Stimulated activated CD8-positive, alpha-beta memory T cell treated with anti-CD3 and anti-CD28 coated beads, Interleukin-12 subunit alpha, Interleukin-12 subunit beta, amount 100 ng/mL, for 24 hours (primary cell): ENCODE measurements around the gene SLC15A3.
"Not testable (repeated sequence)": the region's sequence is repeated elsewhere in the genome, so short reads cannot be mapped to it uniquely, and the experiment has no call there.

Experiments used
- DNase-seq: peaks from one replicate; pipeline ENCODE4 v3.0.0-alpha.2; 2020; ENCODE audit errors: extremely low read depth

Gene SLC15A3

DNA sequence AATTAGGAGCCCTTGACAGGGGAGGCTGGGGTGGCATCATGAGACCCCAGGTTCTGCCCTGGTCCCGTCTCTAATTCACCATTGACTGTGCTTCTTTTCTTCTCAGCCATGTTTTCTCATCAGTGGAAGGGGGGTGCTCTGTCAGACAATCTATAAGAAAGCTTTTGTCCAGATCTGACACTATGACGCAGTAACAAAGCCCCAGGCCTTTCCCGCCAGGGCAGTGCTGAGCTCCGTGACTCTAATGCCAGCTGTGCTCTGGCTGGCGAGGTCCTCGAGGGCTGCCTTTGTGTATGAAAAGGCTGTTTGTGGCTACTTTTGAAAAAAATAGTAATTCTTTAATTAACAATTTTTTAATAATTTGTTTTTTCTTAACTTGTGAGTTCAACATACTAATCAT, 22.8 kb upstream of the SLC15A3 start:
- DNase-seq = no peak

GRCh38 chr11:60974316-60974715, 22.3 kb upstream of the SLC15A3 start:
- DNase-seq = not testable (repeated sequence)

GRCh38 chr11:60973699-60974098, 21.7 kb upstream of the SLC15A3 start:
- DNase-seq = no peak

DNA sequence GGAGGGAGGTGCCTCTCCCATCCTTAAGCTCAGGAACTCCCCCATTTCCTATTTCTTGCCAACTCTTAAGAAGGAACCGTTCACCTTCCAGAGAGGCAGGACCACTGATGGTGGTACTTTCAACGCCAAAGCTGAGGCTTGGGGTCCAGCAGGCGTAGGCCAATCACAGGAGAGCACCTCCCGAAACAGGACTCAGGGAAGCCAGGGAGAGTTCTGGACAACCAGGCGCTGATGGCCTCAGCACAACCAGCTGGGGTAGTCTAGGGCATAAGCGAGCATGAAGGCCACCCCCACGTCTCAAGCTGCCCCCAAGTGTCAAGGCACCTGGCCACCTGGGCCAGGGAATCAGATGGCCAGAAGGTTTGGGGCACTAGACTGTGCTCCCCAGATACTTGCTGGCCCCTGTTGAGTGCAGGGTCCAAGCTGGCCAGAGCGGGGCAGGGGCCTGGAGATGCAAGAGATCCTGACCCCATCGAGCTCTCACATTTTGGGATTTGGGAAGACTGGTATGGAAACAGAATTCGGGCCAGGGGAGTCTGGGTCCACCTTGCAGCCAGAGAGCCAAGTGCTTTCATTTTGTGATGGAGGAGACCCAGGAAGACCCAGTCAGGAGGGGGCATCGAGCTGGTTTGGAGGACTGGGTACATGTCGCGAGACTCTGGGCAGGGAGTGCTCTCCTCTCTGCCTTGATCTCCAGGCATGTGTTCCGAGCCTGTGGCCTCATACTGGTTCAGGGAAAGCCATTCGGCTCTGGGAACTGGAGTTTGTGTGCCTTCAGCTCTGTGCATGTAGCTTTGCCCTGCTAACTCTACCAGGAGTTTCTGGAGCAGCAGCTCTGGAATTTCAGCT, 20.4 kb upstream of the SLC15A3 start:
- DNase-seq = no peak

GRCh38 chr11:60971520-60971919, 19.5 kb upstream of the SLC15A3 start, which contains the start of gene CD6:
Gene CD6, plus strand, starts transcription at chr11:60971680. Its CDS starts 186 bp downstream, at chr11:60971866.
- DNase-seq = no peak

DNA sequence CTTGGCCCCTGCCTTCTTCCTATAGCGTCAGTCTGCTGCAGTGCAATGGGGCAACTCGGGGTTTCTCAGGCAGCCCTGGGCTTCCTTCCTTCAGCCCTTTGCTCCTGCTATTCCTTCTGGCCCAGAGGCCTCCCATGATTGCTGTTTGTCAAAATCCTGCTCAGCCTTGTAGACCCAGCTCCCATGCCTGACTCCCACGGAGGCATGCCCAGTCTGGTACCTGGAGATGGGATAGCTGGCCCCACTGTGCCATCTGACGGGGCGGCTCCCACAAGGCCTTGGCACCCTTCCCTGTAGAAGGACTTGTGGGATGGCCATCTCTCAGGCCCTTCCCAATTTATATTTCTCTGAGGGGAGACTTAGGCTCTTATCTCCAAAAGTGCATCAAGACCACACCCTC, 18.9 kb upstream of the SLC15A3 start:
- no peak for DNase-seq

DNA sequence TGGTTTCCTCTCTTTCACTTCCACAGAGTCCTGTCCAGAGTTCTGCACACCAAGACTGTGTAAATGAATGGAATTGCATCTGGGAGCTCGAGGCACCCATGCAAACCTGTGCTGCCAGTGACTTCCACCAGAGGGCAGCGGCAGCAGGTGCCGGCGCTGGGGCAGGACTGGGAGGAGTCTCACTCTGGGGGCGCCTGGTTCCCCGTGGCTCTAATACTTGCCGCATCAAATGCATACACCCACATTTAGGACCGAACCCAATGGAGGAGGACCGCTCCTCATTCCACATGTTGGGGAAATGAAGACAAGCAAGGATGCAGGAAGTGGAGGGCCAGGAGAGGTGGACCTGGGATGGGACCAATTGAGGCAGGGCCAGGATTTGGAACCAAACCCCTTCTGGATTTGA, 18.4 kb upstream of the SLC15A3 start:
- no peak for DNase-seq

GRCh38 chr11:60968223-60968622, 16.2 kb upstream of the SLC15A3 start:
- no peak for DNase-seq

GRCh38 chr11:60966890-60967289, 14.9 kb upstream of the SLC15A3 start:
- DNase-seq = no peak

DNA sequence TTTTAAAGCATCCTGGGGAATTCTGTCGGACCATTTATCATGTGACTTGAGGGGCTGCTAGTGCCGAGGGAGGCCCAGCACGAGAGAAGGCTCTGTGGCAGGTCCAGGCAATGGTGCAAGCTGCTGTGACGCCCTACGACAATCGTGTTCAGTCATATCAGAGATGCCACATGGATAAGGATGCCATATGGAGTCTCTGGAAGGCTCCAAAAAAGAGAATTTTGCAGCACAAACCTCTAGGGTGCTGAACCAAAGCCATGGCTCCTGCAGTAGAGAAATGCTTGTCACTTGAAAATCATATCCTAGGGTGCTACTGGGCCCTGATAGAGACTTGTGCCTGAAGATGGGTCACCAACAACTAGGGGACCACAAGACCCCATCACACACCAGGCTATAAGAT, 12.8 kb upstream of the SLC15A3 start:
- no peak for DNase-seq

- no peak for DNase-seq
Measured at GRCh38 chr11:60960405-60960804, 8.4 kb upstream of the SLC15A3 start.

GRCh38 chr11:60959431-60959830, 7.5 kb upstream of the SLC15A3 start:
- DNase-seq = no peak

DNA sequence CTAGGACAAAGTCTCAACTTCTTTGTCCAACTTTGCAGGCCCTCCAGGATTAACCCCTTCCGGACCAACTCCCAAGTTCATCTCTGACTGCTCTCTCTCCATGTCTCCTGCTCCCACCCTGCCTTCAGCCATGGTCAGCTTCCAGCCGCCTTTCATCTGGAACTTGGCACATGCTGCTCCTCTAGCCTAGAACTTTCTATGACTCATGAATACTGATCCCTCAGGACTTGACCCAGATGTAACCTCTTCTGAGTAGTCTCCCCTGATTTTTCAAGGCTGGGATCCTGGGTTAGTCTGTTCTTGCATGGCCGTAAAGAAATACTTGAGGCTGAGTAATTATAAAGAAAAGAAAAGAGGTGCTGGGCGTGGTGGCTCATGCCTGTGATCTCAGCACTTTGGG, 5.2 kb upstream of the SLC15A3 start:
- no peak for DNase-seq

DNA sequence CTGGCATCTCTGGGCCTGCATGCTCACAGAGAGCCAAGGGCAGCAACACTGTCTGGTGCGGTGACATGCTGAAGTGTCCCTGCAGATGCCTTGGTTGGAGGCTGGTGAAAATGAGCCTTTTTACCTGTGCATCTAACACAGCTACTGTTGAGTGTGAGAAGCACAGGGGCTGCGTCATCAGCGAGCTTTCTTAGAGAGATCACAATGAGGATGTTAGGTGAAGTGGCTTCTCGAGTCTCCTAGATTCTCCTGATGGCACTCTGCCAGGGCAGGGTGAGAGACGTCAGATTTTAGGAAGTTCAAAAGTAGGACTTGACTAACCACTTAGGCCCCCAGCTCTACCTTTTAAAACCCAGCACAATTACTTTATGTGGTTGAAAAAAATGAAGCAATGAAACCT, 3.6 kb upstream of the SLC15A3 start:
- no peak for DNase-seq

GRCh38 chr11:60954421-60954820, 2.4 kb upstream of the SLC15A3 start:
- DNase-seq = no peak

DNA sequence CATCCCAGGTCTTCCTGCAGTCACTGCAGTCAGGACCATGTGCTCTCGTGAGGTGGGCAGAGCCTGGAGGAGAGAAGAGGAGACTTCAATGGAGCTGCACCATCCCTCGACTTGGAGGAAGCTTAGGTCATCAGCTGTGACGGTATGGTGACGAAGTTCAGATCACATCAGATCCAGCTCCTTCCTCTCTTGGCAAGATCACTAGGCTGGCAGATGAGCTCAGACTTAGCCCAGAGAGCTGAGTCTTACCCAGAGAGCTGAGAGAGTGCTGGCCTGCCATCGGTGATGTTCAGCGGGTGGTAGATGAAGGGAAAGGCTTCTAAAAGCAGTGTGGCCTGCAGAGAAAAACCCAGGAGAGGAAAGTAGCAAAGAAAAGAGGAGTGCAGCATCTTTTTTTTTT, 1.8 kb upstream of the SLC15A3 start:
- no peak for DNase-seq

DNA sequence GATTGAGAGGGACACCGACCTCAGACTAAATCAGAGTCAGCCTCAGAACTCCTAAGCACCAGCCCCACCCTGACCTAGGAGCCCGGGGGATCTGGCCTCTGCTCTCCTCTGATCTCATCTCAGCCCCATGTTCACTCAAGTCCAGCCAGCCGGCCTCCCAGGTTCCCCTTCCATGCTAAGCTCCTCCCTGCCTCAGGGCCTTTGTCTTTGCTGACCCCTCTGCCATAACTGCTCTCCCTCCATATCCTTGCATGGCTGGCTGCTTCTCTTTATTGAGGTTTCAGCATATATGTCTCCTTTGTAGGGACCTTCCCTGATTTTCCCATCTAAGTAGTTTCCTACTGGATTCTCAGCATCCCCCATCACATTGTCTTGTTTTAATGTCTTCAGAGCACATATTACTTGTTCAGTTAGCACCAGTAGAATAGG, 780 bp upstream of the SLC15A3 start:
- no peak for DNase-seq

DNA sequence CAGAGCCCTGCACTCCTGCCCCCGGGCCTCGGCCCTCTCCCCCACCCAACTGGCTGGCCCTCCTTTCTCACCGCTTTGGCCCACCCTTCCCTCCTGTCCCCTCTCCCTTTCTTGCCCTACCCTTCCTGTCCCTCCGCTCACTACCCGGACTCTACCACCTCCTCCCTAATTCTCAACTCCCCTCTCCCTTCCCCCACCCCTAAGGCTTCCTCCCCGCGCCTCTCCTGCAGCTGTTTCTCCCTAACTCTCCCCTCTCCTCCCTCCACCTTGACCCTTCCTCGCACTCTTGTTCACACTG, 421 bp downstream of the SLC15A3 start:
- no peak for DNase-seq

DNA sequence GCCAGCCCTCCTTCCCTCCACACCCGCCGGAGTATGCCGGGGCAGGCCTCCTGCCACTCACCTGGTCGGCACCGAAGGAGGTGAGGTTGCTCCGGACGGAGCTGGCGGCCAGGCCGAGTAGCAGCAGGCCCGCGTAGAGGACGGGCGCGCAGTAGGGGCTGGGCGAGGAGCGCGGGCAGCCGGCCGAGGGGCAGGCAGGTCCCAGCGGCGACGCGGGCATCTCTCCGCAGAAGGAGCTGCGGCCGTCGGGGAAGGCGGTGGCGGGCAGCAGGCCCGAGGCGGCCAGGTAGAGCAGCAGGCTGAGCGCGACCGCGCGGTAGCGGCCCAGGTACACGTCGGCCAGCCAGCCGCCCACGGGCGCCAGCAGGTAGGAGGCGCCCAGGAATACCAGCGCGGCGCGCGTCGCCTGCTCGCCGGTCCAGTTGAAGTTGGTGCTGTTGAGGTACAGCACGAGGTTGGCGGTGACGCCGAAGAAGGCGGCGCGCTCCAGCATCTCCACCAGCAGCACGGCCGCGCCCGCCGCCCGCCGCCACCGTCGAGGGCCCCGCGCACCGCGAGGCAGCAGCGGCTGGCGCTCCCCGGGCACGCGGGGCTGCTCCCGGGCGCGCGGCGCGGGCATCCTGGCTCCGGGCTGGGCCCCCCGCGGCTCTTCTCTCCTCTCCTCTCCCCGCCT, 907 bp downstream of the SLC15A3 start:
- DNase-seq = no peak

DNA sequence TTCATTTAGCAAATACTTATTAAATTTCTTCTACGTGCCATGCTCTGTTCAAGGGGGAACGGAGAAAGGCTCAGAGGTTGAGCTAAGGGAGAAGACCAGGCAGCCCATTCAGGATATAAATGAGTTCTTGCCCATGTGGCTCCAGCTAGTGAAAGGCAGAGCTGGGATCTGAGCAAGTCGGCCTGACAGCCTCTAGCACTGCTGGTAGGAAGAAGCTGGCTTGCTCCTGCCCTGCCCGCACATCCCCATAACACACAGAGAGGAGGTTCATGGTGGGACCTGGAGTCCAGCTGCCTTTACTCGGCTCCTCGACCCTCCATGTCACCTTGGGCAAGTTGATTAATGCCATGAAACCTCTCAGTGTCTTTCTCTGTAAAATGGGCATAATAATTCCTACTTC, 2.0 kb downstream of the SLC15A3 start:
- DNase-seq = no peak

- DNase-seq = no peak
Measured at GRCh38 chr11:60948250-60948649, 3.7 kb downstream of the SLC15A3 start.

DNA sequence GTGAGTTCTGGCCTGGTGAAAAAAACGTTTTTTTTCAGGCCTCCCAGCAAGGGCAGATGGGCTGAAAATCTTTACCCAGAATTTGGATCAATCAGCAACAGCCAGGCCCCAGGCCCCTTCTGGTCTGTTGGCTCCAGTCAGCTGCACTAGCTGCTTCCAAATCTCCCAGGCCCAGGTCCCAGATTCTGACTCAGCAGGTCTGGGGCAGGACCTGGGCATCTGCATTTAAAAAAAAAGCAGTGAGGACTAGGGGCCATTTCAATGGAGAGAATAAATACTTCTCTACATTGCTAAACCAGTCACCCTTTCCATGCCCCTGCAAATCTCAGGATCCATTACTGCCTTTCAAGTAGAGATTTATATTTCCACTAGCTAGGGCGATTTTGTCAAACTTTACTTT, 4.3 kb downstream of the SLC15A3 start:
- DNase-seq = no peak

DNA sequence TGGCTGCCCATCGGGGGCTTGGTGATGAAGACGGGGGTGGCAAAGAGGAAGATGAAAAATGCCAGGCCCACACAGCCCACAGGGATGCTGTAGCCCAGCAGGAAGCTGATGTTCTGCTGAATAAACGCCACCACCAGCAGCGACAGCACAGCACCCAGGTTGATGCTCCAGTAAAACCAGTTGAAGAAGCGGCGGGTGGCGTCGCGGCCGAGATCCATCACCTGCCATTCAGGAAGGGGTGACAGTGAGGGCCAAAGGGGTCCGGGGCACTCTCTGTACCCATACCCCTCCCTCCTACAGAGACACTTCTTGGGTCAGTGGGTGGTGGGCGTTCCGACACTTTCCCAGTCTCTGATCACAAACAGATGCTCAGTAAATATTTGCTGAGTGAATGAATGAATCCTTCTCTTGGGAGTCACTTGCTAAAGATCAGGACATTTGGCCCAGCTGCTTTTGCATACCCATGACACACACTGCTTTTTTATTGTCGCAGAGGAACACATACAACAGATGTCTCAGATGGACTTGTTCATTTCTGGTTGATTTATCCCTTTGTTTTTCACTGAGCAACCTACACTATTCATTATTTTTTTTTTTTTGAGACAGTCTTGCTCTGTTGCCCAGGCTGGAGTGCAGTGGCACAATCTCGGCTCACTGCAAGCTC, 5.2 kb downstream of the SLC15A3 start:
- DNase-seq = no peak
